HG02852 (cell line): ENCODE measurements around the gene SESN3.
"Not testable (repeated sequence)": the region's sequence is repeated elsewhere in the genome, so short reads cannot be mapped to it uniquely, and the experiment has no call there.

Experiments
- ATAC-seq: cut with Tn5 transposase; IDR thresholded peaks from one replicate; pipeline ENCODE4 v1.9.1; 2021; ENCODE audit warnings: mild to moderate bottlenecking, moderate library complexity; ENCODE audit not compliant: unreplicated experiment

The SESN3 gene, protein sequence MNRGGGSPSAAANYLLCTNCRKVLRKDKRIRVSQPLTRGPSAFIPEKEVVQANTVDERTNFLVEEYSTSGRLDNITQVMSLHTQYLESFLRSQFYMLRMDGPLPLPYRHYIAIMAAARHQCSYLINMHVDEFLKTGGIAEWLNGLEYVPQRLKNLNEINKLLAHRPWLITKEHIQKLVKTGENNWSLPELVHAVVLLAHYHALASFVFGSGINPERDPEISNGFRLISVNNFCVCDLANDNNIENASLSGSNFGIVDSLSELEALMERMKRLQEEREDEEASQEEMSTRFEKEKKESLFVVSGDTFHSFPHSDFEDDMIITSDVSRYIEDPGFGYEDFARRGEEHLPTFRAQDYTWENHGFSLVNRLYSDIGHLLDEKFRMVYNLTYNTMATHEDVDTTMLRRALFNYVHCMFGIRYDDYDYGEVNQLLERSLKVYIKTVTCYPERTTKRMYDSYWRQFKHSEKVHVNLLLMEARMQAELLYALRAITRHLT

DNA sequence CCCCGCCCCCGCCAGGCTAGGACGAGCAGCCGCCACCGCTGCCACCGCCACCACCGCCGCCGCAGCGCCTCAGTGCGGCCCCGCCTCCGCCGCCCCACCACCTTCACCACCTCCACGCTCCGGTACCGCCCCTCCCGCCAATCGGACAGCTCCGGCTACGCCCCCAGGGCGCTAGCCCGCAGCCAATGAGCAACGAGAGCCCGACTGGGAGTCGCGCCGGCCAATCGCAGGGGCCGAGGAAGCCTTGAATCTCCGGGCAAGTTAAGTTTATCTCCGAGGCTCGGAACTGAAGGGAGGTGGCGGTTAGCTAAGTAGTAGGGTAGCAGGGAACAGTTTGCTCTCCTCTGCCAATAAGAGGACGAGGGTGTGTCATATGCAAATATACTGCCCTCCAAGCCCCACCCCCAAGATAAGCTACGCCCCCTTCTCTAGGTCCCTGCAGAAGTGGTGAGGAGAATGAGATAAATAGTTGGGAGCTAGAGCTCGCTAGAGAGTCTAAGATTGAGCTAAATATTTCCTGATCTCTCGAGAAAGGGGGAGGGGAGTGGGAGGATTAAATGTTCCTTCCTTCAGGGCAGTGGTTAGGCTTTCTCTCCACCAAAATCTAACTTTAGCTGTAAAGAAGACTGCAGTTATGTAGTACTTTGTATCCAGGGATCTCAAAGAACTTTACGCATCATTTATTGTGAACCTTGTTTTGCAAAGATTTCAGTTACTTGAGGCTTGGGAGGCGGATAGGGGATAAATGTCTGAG lies at the start of gene SESN3:
TSS of gene SESN3 (minus strand) at position 76 of the 754 bp plus-strand sequence. CDS start 342 bp downstream, outside the sequence.
- peak; percentile 93 for ATAC-seq

- ATAC-seq: peak; percentile 79
Measured at GRCh38 chr11:95279921-95280868, 49.2 kb upstream of the SESN3 start.

DNA sequence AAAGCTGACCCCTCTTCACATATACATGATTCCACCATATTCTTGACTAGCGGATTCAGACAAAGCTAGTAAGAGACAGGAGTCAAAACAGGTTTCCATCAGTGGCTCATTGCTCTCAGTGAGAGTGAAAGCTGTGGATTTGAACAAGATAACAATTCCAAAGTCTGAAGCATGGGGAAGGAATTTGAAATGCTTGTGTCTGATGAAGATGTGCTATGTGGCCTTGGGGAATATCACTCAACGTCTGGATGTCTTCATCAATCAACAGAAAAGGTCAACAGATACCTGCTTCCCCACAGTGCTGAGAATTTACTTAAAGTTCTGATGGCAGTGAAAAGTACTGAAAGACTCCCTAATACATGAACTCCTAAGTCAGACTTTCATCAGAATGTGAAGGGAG lies 46.9 kb upstream of the SESN3 start:
- no peak for ATAC-seq

- no peak for ATAC-seq
Measured at GRCh38 chr11:95276139-95276538, 45.1 kb upstream of the SESN3 start.

DNA sequence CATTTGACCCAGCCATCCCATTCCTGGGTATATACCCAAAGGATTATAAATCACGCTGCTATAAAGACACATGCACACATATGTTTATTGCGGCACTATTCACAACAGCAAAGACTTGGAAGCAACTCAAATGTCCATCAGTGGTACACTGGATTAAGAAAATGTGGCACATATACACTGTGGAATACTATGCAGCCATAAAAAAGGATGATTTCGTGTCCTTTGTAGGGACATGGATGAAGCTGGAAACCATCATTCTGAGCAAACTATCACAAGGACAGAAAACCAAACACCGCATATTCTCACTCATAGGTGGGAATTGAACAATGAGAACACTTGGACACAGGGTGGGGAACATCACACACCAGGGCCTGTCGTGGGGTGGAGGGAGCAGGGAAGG lies 42.6 kb upstream of the SESN3 start:
- not testable (repeated sequence) for ATAC-seq

DNA sequence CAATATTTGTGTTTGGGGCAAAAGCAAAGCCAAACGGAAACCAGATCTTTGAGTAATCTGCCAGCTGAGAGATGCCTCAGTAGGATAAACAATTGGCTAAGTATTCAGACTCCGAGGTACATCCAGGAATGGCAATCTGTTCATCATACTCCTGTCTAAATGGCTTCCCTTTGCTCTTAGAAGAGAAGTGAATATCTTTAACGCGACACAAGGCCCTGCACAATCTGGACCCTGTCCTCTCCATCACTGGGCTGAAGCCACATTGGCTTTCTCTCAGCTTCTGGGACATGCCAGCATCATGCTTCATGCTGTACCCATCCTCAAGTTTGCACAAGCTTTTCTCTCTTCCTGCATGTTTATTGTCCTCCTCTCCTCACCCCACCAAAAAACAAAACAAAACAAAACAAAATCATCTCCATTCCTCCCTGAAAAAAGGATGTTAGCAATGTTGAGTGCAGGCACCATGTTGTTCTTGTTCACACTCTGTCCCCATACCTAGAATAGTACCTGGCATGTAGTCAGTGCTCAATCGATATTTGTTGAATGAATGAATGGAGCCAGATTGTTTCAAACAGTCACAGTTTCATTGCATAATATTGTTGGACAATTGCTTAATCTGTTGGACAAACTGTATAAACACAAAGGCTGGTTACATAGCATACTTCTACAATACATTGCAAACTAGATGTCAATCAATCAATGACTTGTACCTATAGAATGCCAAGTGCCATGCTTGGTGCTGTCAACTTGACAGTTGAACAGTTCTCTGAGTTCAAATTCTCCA lies 38.2 kb upstream of the SESN3 start:
- ATAC-seq: no peak

DNA sequence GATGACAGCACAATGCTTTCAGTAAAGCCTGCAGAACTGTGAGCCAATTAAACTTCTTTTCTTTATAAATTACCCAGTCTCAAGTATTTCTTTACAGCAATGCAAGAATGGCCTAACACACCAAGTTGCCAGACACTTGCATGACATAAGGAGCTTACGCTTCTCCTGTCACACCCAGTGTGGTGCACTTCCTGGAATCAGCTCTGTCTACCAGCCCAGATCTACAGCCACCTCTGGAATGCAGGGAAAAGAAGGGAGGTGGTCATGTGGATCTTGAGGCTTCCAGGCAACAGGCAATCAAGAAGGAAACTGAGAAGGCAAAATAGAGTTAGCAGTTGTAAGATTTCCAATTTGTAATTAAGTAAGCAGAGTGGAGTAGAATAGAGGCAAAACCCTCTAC lies 37.4 kb upstream of the SESN3 start:
- ATAC-seq: no peak

DNA sequence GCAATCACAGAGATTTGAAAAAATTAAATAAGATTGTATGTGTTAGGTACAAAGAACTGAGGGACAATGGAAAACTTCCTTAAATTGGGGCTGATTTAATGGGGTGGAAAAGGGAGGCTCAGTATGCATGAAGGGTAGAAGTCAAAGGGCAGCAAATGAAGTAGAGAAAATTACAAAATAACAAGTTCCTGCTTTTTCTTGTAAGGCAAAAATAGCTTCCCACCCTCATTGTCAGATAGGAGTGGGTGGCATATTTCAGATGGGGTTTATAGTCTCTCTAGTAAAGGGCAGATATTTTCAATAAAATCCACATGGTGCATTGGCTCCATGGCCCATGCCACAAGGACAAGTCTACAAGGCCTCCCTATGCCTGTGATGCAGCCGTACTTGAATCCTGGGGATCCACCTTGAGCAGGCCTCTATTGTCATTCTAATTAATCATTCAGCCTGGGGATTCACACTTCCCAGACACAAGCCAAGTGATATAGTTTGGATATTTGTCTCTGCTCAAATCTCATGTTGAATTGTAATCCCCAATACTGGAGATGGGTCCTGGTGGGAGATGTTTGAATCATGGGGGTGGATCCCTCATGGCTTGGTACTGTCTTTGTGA lies 36.7 kb upstream of the SESN3 start:
- no peak for ATAC-seq

DNA sequence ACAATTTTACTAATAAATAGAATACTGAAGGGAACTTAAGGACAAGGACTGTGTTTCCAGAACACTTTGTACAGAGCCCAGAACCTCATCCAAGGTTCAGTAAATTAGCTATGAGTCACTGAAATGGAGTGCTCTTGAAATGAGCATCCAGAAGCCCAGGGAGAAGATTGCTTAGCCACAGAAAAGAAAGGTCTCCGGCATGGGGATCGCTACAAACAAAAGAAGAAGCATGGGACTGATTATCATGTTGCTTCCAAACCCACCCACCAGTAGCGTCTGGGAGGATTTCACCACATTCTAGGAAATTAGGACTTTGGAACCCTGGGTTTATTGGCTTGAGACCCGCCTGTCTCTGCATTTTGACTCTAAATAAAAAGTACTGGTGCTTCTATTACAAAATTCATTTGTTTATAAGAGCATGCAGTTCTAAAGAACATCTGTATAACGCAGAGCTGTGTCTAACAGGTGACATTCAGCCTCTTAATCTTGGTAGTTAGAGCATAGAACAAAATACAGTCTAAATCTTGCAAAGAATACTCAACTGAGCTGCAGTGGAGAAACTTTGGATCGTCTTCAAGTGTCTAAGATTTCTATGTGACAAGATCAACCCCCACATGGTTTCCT lies 35.9 kb upstream of the SESN3 start:
- no peak for ATAC-seq

DNA sequence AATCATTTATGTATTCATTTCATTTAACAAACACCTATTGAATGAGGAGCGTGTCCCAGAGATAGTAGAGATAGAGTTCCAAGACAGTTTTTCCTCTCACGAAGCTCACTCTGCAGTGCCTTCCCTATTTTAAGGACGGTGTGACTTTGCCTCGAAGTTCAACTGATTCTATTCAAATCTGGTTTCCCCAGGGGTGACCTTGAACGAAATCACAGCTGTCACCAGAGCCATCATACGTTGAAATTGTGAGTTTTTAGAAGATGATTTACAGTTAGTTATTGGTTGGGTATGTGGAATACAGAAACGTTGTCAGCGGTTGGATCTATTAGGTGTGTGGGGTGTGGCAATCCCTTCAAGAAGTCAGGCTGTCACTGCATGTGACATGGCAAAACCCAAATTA lies 33.9 kb upstream of the SESN3 start:
- ATAC-seq: no peak

DNA sequence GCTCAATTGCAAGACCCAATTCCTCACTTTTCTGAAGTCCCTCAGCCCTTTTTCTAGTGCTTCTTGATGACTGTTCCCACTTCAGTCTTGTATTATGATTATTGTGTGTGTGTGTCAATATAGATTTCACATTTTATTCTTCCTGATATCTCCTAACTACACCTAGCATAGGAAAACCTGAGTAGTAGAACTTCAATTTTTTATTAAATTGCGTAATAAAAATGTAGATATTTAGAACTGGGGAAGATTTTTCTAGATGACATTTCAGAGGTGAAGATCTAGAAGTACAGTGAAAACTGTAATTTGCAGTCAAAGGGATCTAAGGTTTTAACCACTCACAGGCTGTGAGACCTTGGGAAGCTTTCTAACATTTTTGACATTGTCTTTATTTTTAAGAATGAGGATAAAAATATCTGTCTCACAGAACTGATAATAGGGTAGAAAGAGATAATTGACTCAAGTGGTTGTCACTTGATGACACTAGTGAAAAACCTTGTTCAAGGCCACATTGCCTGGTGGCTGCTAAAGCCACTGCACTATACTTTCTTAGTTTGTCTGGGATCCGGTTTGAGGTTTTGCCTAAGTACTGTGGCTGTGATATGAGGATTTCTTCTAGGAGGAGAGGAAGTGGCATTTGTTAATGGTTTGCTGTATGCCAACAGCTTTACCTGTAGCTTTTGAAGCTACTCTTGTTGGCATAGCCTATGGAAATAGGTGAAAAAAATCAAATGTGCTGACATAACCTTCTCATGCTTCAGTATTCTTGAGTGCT lies 32.2 kb upstream of the SESN3 start:
- ATAC-seq: no peak

DNA sequence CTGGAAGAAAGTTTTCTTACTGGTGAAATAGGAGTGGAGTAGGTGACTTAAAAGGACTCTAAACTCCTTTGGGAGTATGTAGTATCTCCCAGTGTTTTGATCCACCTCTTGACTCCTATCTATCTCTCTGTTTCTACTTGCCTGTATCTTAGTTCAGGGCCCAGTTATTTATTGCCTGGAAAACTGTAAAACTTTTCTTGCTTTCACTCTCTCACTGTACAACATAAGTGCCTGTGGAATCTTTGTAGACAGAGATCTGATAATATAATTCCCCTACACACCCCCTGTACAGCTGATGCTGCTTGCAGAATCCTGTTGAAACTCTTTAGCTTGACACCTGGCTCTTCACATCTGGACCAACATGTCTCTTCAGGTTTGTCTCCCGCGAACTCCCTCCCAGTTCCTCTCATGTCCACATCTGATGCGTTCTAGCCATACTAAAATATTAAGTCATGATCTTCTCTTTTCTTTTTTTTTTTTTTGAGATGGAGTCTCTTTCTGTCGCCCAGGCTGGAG lies 26.5 kb upstream of the SESN3 start:
- no peak for ATAC-seq

- no peak for ATAC-seq
Measured at GRCh38 chr11:95256321-95256779, 25.3 kb upstream of the SESN3 start.

GRCh38 chr11:95255251-95256145 lies 24.5 kb upstream of the SESN3 start:
- ATAC-seq: no peak

DNA sequence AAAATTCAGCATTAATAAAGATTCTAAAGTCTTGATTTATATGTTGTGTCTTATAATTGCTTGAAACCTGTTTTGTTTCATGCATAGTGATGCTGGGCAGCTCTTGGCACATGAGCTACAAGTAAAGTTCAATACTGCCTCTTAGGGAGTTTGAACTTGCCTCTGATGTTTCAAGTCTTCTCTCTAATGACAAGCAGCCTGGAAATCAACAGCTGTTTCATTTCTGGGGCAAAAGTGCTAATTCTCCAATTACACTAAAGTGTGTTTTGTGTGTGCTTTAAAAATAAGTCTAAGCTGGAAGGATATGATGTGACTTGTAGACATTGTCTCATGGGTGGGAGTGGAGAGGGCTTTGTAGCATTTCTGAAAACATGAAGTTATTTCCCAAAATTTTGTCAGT lies 23.7 kb upstream of the SESN3 start:
- peak; percentile 11 for ATAC-seq

DNA sequence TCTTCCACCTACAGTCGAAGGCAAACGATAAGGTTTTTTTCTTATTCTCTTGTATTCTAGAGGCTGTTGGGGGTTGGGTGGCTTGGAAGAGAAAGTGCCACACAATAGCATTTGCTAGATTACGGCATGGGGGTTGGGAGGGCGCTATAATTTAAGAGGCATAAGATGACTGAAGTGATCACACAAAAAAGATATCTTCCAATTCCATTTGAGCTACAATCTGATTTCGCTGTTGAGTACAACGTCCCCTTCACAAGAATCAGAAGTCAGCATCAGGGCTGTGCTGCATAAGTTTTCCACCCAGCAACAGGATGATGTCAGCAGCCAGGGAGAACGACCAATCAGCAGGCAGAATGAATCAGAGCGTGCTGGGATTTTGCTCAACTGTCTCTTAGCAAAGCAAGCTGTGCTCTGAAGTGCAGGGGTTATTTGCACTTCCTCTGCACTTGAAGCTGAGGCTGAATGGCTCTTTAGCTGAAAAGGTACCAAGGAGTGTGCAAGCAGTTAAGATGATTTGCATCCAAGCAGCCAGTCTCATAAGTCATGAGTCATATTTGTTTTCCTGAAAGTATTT lies 23.2 kb upstream of the SESN3 start:
- ATAC-seq: peak; percentile 96

DNA sequence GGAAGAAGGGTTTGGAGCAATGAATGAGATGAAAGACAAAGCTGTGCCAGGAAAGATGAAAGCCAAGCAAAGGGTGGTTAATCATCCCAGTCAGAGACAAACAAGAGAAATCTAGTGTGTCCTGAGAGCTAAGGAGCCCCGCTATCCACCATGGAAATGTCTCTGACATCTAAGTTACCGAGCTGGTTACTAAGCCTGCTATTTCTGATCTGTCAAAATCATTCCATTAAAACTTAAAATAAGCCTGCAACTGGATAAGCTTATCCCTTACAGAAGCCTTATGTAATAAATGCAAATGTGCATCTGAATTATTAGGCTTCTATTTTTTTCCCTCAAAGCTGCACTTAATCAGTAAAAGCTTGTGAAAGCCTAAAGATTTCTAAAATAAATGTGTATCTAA lies 22.1 kb upstream of the SESN3 start:
- no peak for ATAC-seq
